DOHH2 (cell line): ENCODE measurements around the gene RNF217.

Source experiments
- H3F3A ChIP-seq: fragments of 200-600 bp; sonication (generic), shearing (Covaris generic); 2 replicates; pipeline ENCODE4 v1.6.0; 2016; ENCODE audit warnings: antibody characterized with exemption, mild to moderate bottlenecking; ENCODE audit not compliant: control insufficient read depth, insufficient read depth
- H3K27ac ChIP-seq: fragments of 200-600 bp; sonication (generic); 2 replicates; pipeline ENCODE4 v1.5.1; 2014; ENCODE audit warnings: low read depth, mild to moderate bottlenecking, low read length, moderate library complexity
- H3K27me3 ChIP-seq: fragments of 200-600 bp; sonication (generic); 2 replicates; pipeline ENCODE4 v1.6.1; 2014; ENCODE audit warnings: mild to moderate bottlenecking, low read length, mixed read lengths; ENCODE audit not compliant: control insufficient read depth
- H3K36me3 ChIP-seq: fragments of 200-600 bp; sonication (generic); 2 replicates; pipeline ENCODE4 v1.6.1; 2014; ENCODE audit warnings: mild to moderate bottlenecking, low read length, moderate library complexity, mixed read lengths; ENCODE audit not compliant: control insufficient read depth
- H3K4me1 ChIP-seq: fragments of 200-600 bp; sonication (generic); 2 replicates; pipeline ENCODE4 v1.6.1; 2014; ENCODE audit warnings: mild to moderate bottlenecking, low read length, mixed read lengths; ENCODE audit not compliant: control insufficient read depth
- H3K4me2 ChIP-seq: fragments of 200-600 bp; sonication (generic); 2 replicates; pipeline ENCODE4 v1.6.0; 2014; ENCODE audit warnings: mild to moderate bottlenecking, low read length, moderate library complexity
- H3K4me3 ChIP-seq: fragments of 200-600 bp; sonication (generic); 2 replicates; pipeline ENCODE4 v1.5.1; 2014; ENCODE audit warnings: mild to moderate bottlenecking, low read length, mixed read lengths
- H3K79me2 ChIP-seq: fragments of 200-600 bp; sonication (generic); 2 replicates; pipeline ENCODE4 v1.6.1; 2014; ENCODE audit warnings: mild to moderate bottlenecking, low read length, mixed read lengths; ENCODE audit not compliant: control insufficient read depth
- H3K9me2 ChIP-seq: fragments of 200-600 bp; sonication (generic); replicated peaks from 2 replicates; pipeline ENCODE4 v1.6.1; 2014; ENCODE audit warnings: mild to moderate bottlenecking, low read length, mixed read lengths; ENCODE audit not compliant: control insufficient read depth
- H3K9me3 ChIP-seq: fragments of 200-600 bp; sonication (generic); 2 replicates; pipeline ENCODE4 v1.6.1; 2014; ENCODE audit warnings: antibody characterized with exemption, low read length, mixed read lengths; ENCODE audit not compliant: control insufficient read depth, insufficient read depth
- H4K20me1 ChIP-seq: fragments of 200-600 bp; sonication (generic); 2 replicates; pipeline ENCODE4 v1.6.0; 2014; ENCODE audit warnings: low read depth, mild to moderate bottlenecking, antibody characterized with exemption, low read length, moderate library complexity; ENCODE audit not compliant: control insufficient read depth, insufficient read depth
- CTCF ChIP-seq: fragments of 200-600 bp; sonication (generic); IDR thresholded peaks from one replicate; pipeline ENCODE4 v1.5.1; 2014; ENCODE audit warnings: antibody characterized with exemption, mild to moderate bottlenecking, low read depth, low read length; ENCODE audit not compliant: poor library complexity, severe bottlenecking
- EZH2phosphoT487 ChIP-seq: fragments of 200-600 bp; sonication (generic); IDR thresholded peaks from 2 replicates; pipeline ENCODE4 v1.6.1; 2017; ENCODE audit warnings: borderline replicate concordance, mild to moderate bottlenecking, antibody characterized with exemption, low read length, moderate library complexity, mixed read lengths

The RNF217 gene

GRCh38 chr6:125025164-125025854 lies 63.1 kb downstream of the RNF217 start:
- H3K4me3 ChIP-seq: no peak overlapping the region
- no peak overlapping the region for H3K4me2 ChIP-seq
- H3K9me2 ChIP-seq: no peaks in the 10 kb centered on the region
- H4K20me1 ChIP-seq: no peaks in the 10 kb centered on the region
- no peaks in the 10 kb centered on the region for H3K36me3 ChIP-seq
- no peaks in the 10 kb centered on the region for H3F3A ChIP-seq
- H3K4me1 ChIP-seq: no peaks in the 10 kb centered on the region
- TF ChIP-seq CTCF (no peak), EZH2phosphoT487 (no peak)
- no peaks in the 10 kb centered on the region for H3K79me2 ChIP-seq
- no peaks in the 10 kb centered on the region for H3K27me3 ChIP-seq
- no peak overlapping the region for H3K27ac ChIP-seq
- H3K9me3 ChIP-seq: no peaks in the 10 kb centered on the region

GRCh38 chr6:125027287-125027686 lies 65.0 kb downstream of the RNF217 start:
- no peak overlapping the region for H3K4me3 ChIP-seq
- H3K79me2 ChIP-seq: no peaks in the 10 kb centered on the region
- no peaks in the 10 kb centered on the region for H3K4me1 ChIP-seq
- H3K27me3 ChIP-seq: no peaks in the 10 kb centered on the region
- H3F3A ChIP-seq: no peaks in the 10 kb centered on the region
- no peaks in the 10 kb centered on the region for H4K20me1 ChIP-seq
- H3K4me2 ChIP-seq: no peak overlapping the region
- no peaks in the 10 kb centered on the region for H3K9me3 ChIP-seq
- TF ChIP-seq EZH2phosphoT487: no peak
- no peak for TF ChIP-seq CTCF
- H3K9me2 ChIP-seq: no peaks in the 10 kb centered on the region
- H3K27ac ChIP-seq: no peak overlapping the region
- no peaks in the 10 kb centered on the region for H3K36me3 ChIP-seq

GRCh38 chr6:125030969-125031368 lies 68.7 kb downstream of the RNF217 start:
- Histone ChIP-seq H3K4me2 (no peak overlapping the region), H3K9me2 (no peaks in the 10 kb centered on the region), H3K36me3 (no peaks in the 10 kb centered on the region), H3K27ac (no peak overlapping the region), H3K4me1 (no peaks in the 10 kb centered on the region), H4K20me1 (no peaks in the 10 kb centered on the region), H3K79me2 (no peaks in the 10 kb centered on the region), H3K27me3 (no peaks in the 10 kb centered on the region), H3K9me3 (no peaks in the 10 kb centered on the region), H3K4me3 (no peak overlapping the region), H3F3A (no peaks in the 10 kb centered on the region)
- TF ChIP-seq EZH2phosphoT487 (no peak), CTCF (no peak)
